Coronary artery (tissue), 2 donors: ENCODE data around the gene CASK.
"Not testable (repeated sequence)": the region's sequence is repeated elsewhere in the genome, so short reads cannot be mapped to it uniquely, and the experiment has no call there.

Experiments used
- DNase-seq: peaks from one replicate; pipeline ENCODE4 v3.0.0-alpha.2; 2017; ENCODE audit warnings: low spot score
- H3K27ac ChIP-seq, 2 donors: fragments of 200-600 bp; sonication (generic); one replicate each; pipeline ENCODE4 v1.5.1; 2016 to 2019
- H3K4me3 ChIP-seq: fragments of 200-600 bp; sonication (generic); 2 replicates; pipeline ENCODE4 v1.5.1; 2016; ENCODE audit warnings: mild to moderate bottlenecking, moderate library complexity
- TF ChIP-seq, protein P1 (sequence below): fragments of 200-600 bp; sonication (generic); IDR thresholded peaks from one replicate; pipeline ENCODE4 v1.5.1; 2019; ENCODE audit warnings: antibody characterized with exemption

The CASK gene

GRCh38 chrX:41514179-41514578 lies 409.2 kb downstream of the CASK start:
- TF ChIP-seq, protein P1, sequence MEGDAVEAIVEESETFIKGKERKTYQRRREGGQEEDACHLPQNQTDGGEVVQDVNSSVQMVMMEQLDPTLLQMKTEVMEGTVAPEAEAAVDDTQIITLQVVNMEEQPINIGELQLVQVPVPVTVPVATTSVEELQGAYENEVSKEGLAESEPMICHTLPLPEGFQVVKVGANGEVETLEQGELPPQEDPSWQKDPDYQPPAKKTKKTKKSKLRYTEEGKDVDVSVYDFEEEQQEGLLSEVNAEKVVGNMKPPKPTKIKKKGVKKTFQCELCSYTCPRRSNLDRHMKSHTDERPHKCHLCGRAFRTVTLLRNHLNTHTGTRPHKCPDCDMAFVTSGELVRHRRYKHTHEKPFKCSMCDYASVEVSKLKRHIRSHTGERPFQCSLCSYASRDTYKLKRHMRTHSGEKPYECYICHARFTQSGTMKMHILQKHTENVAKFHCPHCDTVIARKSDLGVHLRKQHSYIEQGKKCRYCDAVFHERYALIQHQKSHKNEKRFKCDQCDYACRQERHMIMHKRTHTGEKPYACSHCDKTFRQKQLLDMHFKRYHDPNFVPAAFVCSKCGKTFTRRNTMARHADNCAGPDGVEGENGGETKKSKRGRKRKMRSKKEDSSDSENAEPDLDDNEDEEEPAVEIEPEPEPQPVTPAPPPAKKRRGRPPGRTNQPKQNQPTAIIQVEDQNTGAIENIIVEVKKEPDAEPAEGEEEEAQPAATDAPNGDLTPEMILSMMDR: no peak
- DNase-seq: no peak
- Histone ChIP-seq H3K4me3 (no peak overlapping the region), H3K27ac (no peak overlapping the region)

DNA sequence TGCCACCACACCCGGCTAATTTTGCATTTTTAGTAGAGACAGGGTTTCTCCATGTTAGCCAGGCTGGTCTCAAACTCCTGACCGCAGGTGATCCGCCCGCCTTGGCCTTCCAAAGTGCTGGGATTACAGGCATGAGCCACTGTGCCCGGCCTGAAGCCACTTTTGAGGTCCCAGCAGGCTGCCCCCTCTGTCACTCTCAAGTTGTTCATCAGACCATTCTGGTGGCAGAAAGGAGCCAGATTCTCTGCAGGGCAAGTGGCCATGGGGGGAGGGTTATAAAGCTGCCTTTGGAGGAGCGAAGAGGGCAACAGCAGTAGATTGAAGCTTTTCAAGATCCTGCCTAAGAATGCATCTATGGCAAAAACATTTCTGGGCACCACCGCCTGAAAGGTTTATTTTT lies 410.5 kb downstream of the CASK start:
- not testable (repeated sequence) for H3K27ac ChIP-seq, H3K4me3 ChIP-seq, DNase-seq

GRCh38 chrX:41512394-41512793 lies 411.0 kb downstream of the CASK start:
- H3K27ac ChIP-seq: no peak overlapping the region
- H3K4me3 ChIP-seq: no peak overlapping the region
- TF ChIP-seq, protein P1: no peak
- no peak for DNase-seq

DNA sequence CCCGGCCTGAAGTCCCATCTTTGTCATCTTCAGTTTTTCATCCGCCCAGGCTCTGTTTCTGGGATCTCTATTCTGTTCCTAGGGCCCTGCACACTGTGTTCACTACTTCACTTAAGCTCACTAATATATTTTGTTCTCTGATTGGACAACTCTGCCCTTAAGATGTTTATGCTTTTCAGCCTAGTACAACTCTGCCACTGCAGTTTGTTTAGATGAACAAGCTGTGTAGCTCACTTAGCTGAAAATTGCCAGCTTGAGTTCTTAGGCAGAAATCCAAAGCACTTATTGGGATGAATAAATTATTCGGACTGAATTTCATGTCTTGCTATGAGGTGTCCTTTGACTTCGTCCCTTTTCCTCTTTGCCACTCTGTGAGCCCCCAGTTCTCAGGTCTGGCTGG lies 415.4 kb downstream of the CASK start:
- DNase-seq: no peak
- H3K4me3 ChIP-seq: no peak overlapping the region
- TF ChIP-seq, protein P1: no peak
- no peak overlapping the region for H3K27ac ChIP-seq

GRCh38 chrX:41502004-41502403 lies 421.4 kb downstream of the CASK start:
- Histone ChIP-seq H3K27ac (no peak overlapping the region), H3K4me3 (no peak overlapping the region)
- TF ChIP-seq, protein P1: no peak
- no peak for DNase-seq

GRCh38 chrX:41499984-41500383 lies 423.4 kb downstream of the CASK start:
- TF ChIP-seq, protein P1: no peak
- no peak for DNase-seq
- no peak overlapping the region for H3K27ac ChIP-seq
- H3K4me3 ChIP-seq: no peak overlapping the region

- TF ChIP-seq, protein P1: no peak
- no peak for DNase-seq
- H3K4me3 ChIP-seq: no peak overlapping the region
- H3K27ac ChIP-seq: no peak overlapping the region
Observed at GRCh38 chrX:41499195-41499594, 424.2 kb downstream of the CASK start.
